Liver (tissue), 9 donors: ENCODE measurements around the gene SIRT5. TPM values are rescaled to one million over a fixed set of nuclear protein-coding genes. Genes with fewer than 3 reads are reported as not detected.
A peak's percentile ranks its signal among the peaks of the same experiment; 100 is the strongest.

Source experiments
- DNase-seq: peaks from one replicate; pipeline ENCODE4 v3.0.0-alpha.2; 2017; ENCODE audit warnings: low spot score
- H3K27ac ChIP-seq, 2 donors: one replicate each; pipeline ENCODE4 v1.7.0; 2013; ENCODE audit warnings: inconsistent platforms in 2 of 2, low read length in 2 of 2, control low read depth in 1 of 2, low read depth in 1 of 2, mild to moderate bottlenecking in 1 of 2
- H3K27me3 ChIP-seq, 4 donors: one replicate each; pipeline versions ENCODE4 v1.6.1 to v1.7.0; 2013; ENCODE audit warnings: low read length in 3 of 4, inconsistent platforms in 1 of 4, mild to moderate bottlenecking in 1 of 4, moderate library complexity in 1 of 4; ENCODE audit not compliant: control insufficient read depth in 4 of 4, insufficient read depth in 4 of 4
- H3K36me3 ChIP-seq, 4 donors: one replicate each; pipeline versions ENCODE4 v1.6.1 to v1.7.0; 2013; ENCODE audit warnings: low read length in 3 of 4, mild to moderate bottlenecking in 3 of 4, low read depth in 1 of 4, moderate library complexity in 1 of 4; ENCODE audit not compliant: control insufficient read depth in 4 of 4, insufficient read depth in 3 of 4
- H3K4me1 ChIP-seq, 4 donors: one replicate each; pipeline versions ENCODE4 v1.6.1 to v1.7.0; 2013; ENCODE audit warnings: low read length in 3 of 4, mild to moderate bottlenecking in 3 of 4, moderate library complexity in 1 of 4; ENCODE audit not compliant: control insufficient read depth in 4 of 4, insufficient read depth in 4 of 4
- H3K4me3 ChIP-seq, 3 donors: one replicate each; pipeline versions ENCODE4 v1.6.1 to v1.7.0; 2013; ENCODE audit warnings: low read length in 3 of 3, control low read depth in 1 of 3, low read depth in 1 of 3, mild to moderate bottlenecking in 1 of 3
- H3K9ac ChIP-seq, 2 donors: one replicate each; pipeline ENCODE4 v1.7.0; 2013; ENCODE audit warnings: low read length in 2 of 2, mild to moderate bottlenecking in 2 of 2, moderate library complexity in 2 of 2, control low read depth in 1 of 2, low read depth in 1 of 2
- H3K9me3 ChIP-seq, 4 donors: one replicate each; pipeline versions ENCODE4 v1.6.1 to v1.7.0; 2013; ENCODE audit warnings: low read length in 3 of 4; ENCODE audit not compliant: control insufficient read depth in 4 of 4
- CTCF ChIP-seq: fragments of 150-350 bp; IDR thresholded peaks from 2 replicates; pipeline ENCODE4 v1.5.1; 2017; ENCODE audit warnings: improper control_type of control experiment, low read depth, low read length; ENCODE audit not compliant: missing input control
- EGR1 ChIP-seq, 2 donors: IDR thresholded peaks; 2 replicates each; pipeline ENCODE4 v1.6.1; 2016 to 2018; ENCODE audit warnings: antibody characterized with exemption in 2 of 2, low read depth in 2 of 2
- FOXA1 ChIP-seq: IDR thresholded peaks from 2 replicates; pipeline ENCODE4 v1.6.1; 2016; ENCODE audit warnings: antibody characterized with exemption
- FOXA2 ChIP-seq: IDR thresholded peaks from 2 replicates; pipeline ENCODE4 v1.6.1; 2016; ENCODE audit warnings: antibody characterized with exemption
- GABPA ChIP-seq, 2 donors: IDR thresholded peaks in 1 of 2; conservative IDR thresholded peaks in 1 of 2; 2 replicates each; pipeline ENCODE4 v1.6.1; 2016; ENCODE audit warnings: antibody characterized with exemption in 2 of 2, mild to moderate bottlenecking in 1 of 2, moderate library complexity in 1 of 2
- HNF4A ChIP-seq, 2 donors: conservative IDR thresholded peaks; 2 replicates each; pipeline ENCODE4 v1.6.1; 2016; ENCODE audit warnings: antibody characterized with exemption in 2 of 2, mild to moderate bottlenecking in 2 of 2
- JUND ChIP-seq, 2 donors: IDR thresholded peaks; 2 replicates each; pipeline ENCODE4 v1.6.1; 2016; ENCODE audit warnings: antibody characterized with exemption in 2 of 2
- MAX ChIP-seq: IDR thresholded peaks from 2 replicates; pipeline ENCODE4 v1.6.1; 2016; ENCODE audit warnings: antibody characterized with exemption
- NR2F2 ChIP-seq: IDR thresholded peaks from 2 replicates; pipeline ENCODE4 v1.6.1; 2016; ENCODE audit warnings: antibody characterized with exemption
- RAD21 ChIP-seq, 2 donors: IDR thresholded peaks; 2 replicates each; pipeline ENCODE4 v1.6.1; 2016; ENCODE audit warnings: antibody characterized with exemption in 2 of 2, mild to moderate bottlenecking in 2 of 2
- REST ChIP-seq: IDR thresholded peaks from 2 replicates; pipeline ENCODE4 v1.6.1; 2016; ENCODE audit warnings: antibody characterized with exemption, mild to moderate bottlenecking
- RXRA ChIP-seq, 2 donors: IDR thresholded peaks; 2 replicates each; pipeline ENCODE4 v1.6.1; 2017 to 2018; ENCODE audit warnings: antibody characterized with exemption in 2 of 2, mild to moderate bottlenecking in 1 of 2
- SP1 ChIP-seq: IDR thresholded peaks from 2 replicates; pipeline ENCODE4 v1.6.1; 2018; ENCODE audit warnings: antibody characterized with exemption, mild to moderate bottlenecking
- TAF1 ChIP-seq: conservative IDR thresholded peaks from 2 replicates; pipeline ENCODE4 v1.6.1; 2016; ENCODE audit warnings: antibody characterized with exemption, mild to moderate bottlenecking
- YY1 ChIP-seq: IDR thresholded peaks from 2 replicates; pipeline ENCODE4 v1.6.1; 2016; ENCODE audit warnings: antibody characterized with exemption, mild to moderate bottlenecking
- WGBS: extraction: QIAGEN DNeasy Blood & Tissue Kit; methylation state at CpG from one replicate; pipeline ENCODE4 v1.1.7; 2013; 5-methylcytosine and 5-hydroxymethylcytosine counted together
- polyA plus RNA-seq, 2 donors: library from polyadenylated mRNA; stranded (reverse) in 1 of 2; unstranded in 1 of 2; fragments of 200-250 nt in 1 of 2; fragments of >200 nt in 1 of 2; fragmentation: Nextera tagmentation in 1 of 2; extraction: Ambion mirVana in 1 of 2; gene quantifications; one replicate each; pipeline versions ENCODE4 v1.2.1 to v1.2.3, GENCODE V29; 2013 to 2015
- total RNA-seq, 2 donors: library from RNA; depleted of rRNA; stranded (reverse); fragments of >200 nt; gene quantifications; one replicate each; pipeline ENCODE4 v1.2.3, GENCODE V29; 2014
- TF ChIP-seq, protein P1 (sequence below): IDR thresholded peaks from 2 replicates; pipeline ENCODE4 v1.6.1; 2016; ENCODE audit warnings: antibody characterized with exemption
- TF ChIP-seq, protein P2 (sequence below): IDR thresholded peaks from 2 replicates; pipeline ENCODE4 v1.6.1; 2016; ENCODE audit warnings: antibody characterized with exemption
- donor health status: healthy.
- donor health status: healthy.
- donor health status: healthy.
- donor health status: healthy.
- donor health status: healthy.

The SIRT5 gene
- total and polyA plus RNA-seq, 4 donors, result 7.5 to 12.6 (median 8.8) TPM

DNA sequence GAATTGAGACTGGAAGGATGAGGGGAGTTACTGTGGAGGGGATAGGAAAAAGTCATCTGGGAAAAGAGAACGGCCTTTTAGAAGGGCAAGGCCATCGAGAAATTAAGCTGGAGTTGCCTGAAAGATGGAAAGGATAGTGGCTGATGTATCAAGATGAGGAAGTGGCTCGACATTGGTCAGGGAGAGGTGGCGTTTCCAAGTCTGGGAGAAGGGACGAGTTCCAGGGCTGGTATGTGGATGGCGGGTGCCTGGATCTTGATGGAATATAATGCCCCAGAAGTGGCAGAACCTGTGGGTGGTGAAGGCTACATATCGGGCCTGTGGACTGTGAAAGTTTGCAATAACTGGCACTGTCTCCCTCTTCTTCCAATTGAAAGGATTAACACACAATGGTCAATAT lies 2.2 kb upstream of the SIRT5 start:
- Histone ChIP-seq H3K4me1 (peaks cover 2 to 41% (median 17%) of the 10 kb centered on the region in 4 donors), H3K27ac (peak overlapping the region in 1 of 2 donors; percentile 100)
- WGBS, result 84% methylated on average over 7 of the region's 7 CpGs

GRCh38 chr6:13572951-13573654 lies 1.3 kb upstream of the SIRT5 start:
- H3K27me3 ChIP-seq, result no peaks in the 10 kb centered on the region
- peaks cover 2 to 41% (median 17%) of the 10 kb centered on the region in 4 donors for H3K4me1 ChIP-seq
- H3K9me3 ChIP-seq, result no peaks in the 10 kb centered on the region
- H3K36me3 ChIP-seq, result no peaks in the 10 kb centered on the region
- H3K4me3 ChIP-seq, result peak overlapping the region; percentile 71 to 87 (median 85)
- DNase-seq, result no peak
- TF ChIP-seq RXRA (IDR thresholded peaks at IDR 0.05), result no peak
- TF ChIP-seq SP1, result no peak
- 71% methylated on average over 16 of the region's 16 CpGs for WGBS
- peak overlapping the region; percentile 85 to 99 for H3K9ac ChIP-seq
- H3K27ac ChIP-seq, result peak overlapping the region; percentile 99 to 100

More for the DNA sequence above, 2.2 kb upstream of the SIRT5 start:
- Histone ChIP-seq H3K27me3 (no peaks in the 10 kb centered on the region), H3K4me3 (no peak overlapping the region), H3K9ac (no peak overlapping the region), H3K36me3 (no peaks in the 10 kb centered on the region), H3K9me3 (no peaks in the 10 kb centered on the region)
- DNase-seq, result no peak
- no peak for TF ChIP-seq YY1

GRCh38 chr6:13573669-13574110 lies 711 bp upstream of the SIRT5 start:
- Histone ChIP-seq H3K27ac (peak overlapping the region; percentile 99 to 100), H3K27me3 (no peaks in the 10 kb centered on the region), H3K36me3 (no peaks in the 10 kb centered on the region), H3K9me3 (no peaks in the 10 kb centered on the region), H3K4me3 (peak overlapping the region; percentile 71 to 87 (median 85)), H3K9ac (peak overlapping the region; percentile 85 to 99), H3K4me1 (peaks cover 2 to 41% (median 17%) of the 10 kb centered on the region in 4 donors)
- peak; percentile 43 for DNase-seq
- TF ChIP-seq RAD21 (IDR thresholded peaks at IDR 0.05), result peak in 1 of 2 donors; percentile 2
- TF ChIP-seq REST, result no peak
- TF ChIP-seq SP1, result peak; percentile 22
- no peak for TF ChIP-seq CTCF
- no peak for TF ChIP-seq NR2F2
- TF ChIP-seq MAX, result no peak
- no peak for TF ChIP-seq EGR1 (IDR thresholded peaks at IDR 0.05; ENCODE audit: low read depth in 2 of 2)
- TF ChIP-seq, protein P1, sequence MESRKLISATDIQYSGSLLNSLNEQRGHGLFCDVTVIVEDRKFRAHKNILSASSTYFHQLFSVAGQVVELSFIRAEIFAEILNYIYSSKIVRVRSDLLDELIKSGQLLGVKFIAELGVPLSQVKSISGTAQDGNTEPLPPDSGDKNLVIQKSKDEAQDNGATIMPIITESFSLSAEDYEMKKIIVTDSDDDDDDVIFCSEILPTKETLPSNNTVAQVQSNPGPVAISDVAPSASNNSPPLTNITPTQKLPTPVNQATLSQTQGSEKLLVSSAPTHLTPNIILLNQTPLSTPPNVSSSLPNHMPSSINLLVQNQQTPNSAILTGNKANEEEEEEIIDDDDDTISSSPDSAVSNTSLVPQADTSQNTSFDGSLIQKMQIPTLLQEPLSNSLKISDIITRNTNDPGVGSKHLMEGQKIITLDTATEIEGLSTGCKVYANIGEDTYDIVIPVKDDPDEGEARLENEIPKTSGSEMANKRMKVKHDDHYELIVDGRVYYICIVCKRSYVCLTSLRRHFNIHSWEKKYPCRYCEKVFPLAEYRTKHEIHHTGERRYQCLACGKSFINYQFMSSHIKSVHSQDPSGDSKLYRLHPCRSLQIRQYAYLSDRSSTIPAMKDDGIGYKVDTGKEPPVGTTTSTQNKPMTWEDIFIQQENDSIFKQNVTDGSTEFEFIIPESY, result no peak
- TF ChIP-seq HNF4A (conservative IDR thresholded peaks at IDR 0.05), result peak in 1 of 2 donors; percentile 8
- TF ChIP-seq FOXA2, result no peak
- TF ChIP-seq JUND (IDR thresholded peaks at IDR 0.05), result no peak
- TF ChIP-seq, protein P2, sequence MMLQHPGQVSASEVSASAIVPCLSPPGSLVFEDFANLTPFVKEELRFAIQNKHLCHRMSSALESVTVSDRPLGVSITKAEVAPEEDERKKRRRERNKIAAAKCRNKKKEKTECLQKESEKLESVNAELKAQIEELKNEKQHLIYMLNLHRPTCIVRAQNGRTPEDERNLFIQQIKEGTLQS, result no peak
- no peak for TF ChIP-seq GABPA (IDR thresholded peaks at IDR 0.05 in 1 of 2, conservative IDR thresholded peaks at IDR 0.05 in 1 of 2)
- TF ChIP-seq FOXA1, result no peak
- TF ChIP-seq TAF1, result no peak
- under 1% methylated on average over 14 of the region's 14 CpGs for WGBS
